ENCODE data around the gene PTCD2. TPM values are rescaled to one million over a fixed set of nuclear protein-coding genes. Genes with fewer than 3 reads are reported as not detected.

The PTCD2 gene
- total RNA-seq, 1 experiment from 2014 or later = 19.3 TPM

- Histone ChIP-seq H3K9me2 (ENCODE audit: insufficient read depth) (no peaks in the 10 kb centered on the region), H3K4me2 (ENCODE audit: low read length) (no peak overlapping the region), H3K4me3 (replicated peaks in 1 of 2; ENCODE audit: low read depth in 1 of 2, low read length in 2 of 2) (no peak overlapping the region), H3K9ac (ENCODE audit: low read length) (no peak overlapping the region), H3K4me1 (ENCODE audit: control insufficient read depth in 1 of 2, insufficient read depth in 2 of 2, low read length in 2 of 2) (peaks cover 0 to 6% of the 10 kb centered on the region in 2 experiments; a peak in 2 of 4 replicates), H2AFZ (ENCODE audit: low read depth, low read length, poor library complexity, severe bottlenecking) (no peak overlapping the region), H3K79me2 (ENCODE audit: insufficient read depth, low read length) (no peaks in the 10 kb centered on the region), H4K20me1 (ENCODE audit: insufficient read depth) (no peaks in the 10 kb centered on the region), H3K36me3 (ENCODE audit: control insufficient read depth in 1 of 2, insufficient read depth in 2 of 2, low read length in 2 of 2) (no peaks in the 10 kb centered on the region), H3K27me3 (ENCODE audit: insufficient read depth, low read length) (no peaks in the 10 kb centered on the region), H3K27ac (ENCODE audit: low read depth, low read length) (no peak overlapping the region), H3K9me3 (ENCODE audit: control insufficient read depth in 1 of 2, insufficient read depth in 1 of 2, low read depth in 1 of 2, low read length in 2 of 2) (no peaks in the 10 kb centered on the region)
- no TSS peak for BruUV-seq (replicated peaks)
- ATAC-seq (no peak), DNase-seq (ENCODE audit: low read depth, low spot score) (no peak)
- intact Hi-C loops (cut with micrococcal nuclease) = no loop called here
- TF ChIP-seq, protein P1, sequence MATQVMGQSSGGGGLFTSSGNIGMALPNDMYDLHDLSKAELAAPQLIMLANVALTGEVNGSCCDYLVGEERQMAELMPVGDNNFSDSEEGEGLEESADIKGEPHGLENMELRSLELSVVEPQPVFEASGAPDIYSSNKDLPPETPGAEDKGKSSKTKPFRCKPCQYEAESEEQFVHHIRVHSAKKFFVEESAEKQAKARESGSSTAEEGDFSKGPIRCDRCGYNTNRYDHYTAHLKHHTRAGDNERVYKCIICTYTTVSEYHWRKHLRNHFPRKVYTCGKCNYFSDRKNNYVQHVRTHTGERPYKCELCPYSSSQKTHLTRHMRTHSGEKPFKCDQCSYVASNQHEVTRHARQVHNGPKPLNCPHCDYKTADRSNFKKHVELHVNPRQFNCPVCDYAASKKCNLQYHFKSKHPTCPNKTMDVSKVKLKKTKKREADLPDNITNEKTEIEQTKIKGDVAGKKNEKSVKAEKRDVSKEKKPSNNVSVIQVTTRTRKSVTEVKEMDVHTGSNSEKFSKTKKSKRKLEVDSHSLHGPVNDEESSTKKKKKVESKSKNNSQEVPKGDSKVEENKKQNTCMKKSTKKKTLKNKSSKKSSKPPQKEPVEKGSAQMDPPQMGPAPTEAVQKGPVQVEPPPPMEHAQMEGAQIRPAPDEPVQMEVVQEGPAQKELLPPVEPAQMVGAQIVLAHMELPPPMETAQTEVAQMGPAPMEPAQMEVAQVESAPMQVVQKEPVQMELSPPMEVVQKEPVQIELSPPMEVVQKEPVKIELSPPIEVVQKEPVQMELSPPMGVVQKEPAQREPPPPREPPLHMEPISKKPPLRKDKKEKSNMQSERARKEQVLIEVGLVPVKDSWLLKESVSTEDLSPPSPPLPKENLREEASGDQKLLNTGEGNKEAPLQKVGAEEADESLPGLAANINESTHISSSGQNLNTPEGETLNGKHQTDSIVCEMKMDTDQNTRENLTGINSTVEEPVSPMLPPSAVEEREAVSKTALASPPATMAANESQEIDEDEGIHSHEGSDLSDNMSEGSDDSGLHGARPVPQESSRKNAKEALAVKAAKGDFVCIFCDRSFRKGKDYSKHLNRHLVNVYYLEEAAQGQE (IDR thresholded peaks at IDR 0.05; ENCODE audit: low read depth) = no peak
- TF ChIP-seq POLR2A (IDR thresholded peaks at IDR 0.05; ENCODE audit: borderline replicate concordance, extremely low read depth, insufficient read depth, insufficient read length) (no peak), EZH2phosphoT487 (IDR thresholded peaks at IDR 0.05; ENCODE audit: borderline replicate concordance) (no peak), JUND (IDR thresholded peaks at IDR 0.05) (no peak), SRF (IDR thresholded peaks at IDR 0.05; ENCODE audit: low read depth) (no peak), SP1 (IDR thresholded peaks at IDR 0.05; ENCODE audit: low read depth) (no peak), ATF3 (IDR thresholded peaks at IDR 0.05) (no peak), CTCF (IDR thresholded peaks at IDR 0.05 in 2 of 3, conservative IDR thresholded peaks at IDR 0.05 in 1 of 3; ENCODE audit: borderline replicate concordance in 1 of 3, insufficient read depth in 1 of 3, low read depth in 2 of 3, low read length in 2 of 3) (no peak), ELF1 (IDR thresholded peaks at IDR 0.05; ENCODE audit: borderline replicate concordance, low read depth) (no peak), CEBPB (IDR thresholded peaks at IDR 0.05; ENCODE audit: low read depth) (no peak), CBX3 (IDR thresholded peaks at IDR 0.05; ENCODE audit: low read depth) (no peak)
- TF ChIP-seq, protein P2, sequence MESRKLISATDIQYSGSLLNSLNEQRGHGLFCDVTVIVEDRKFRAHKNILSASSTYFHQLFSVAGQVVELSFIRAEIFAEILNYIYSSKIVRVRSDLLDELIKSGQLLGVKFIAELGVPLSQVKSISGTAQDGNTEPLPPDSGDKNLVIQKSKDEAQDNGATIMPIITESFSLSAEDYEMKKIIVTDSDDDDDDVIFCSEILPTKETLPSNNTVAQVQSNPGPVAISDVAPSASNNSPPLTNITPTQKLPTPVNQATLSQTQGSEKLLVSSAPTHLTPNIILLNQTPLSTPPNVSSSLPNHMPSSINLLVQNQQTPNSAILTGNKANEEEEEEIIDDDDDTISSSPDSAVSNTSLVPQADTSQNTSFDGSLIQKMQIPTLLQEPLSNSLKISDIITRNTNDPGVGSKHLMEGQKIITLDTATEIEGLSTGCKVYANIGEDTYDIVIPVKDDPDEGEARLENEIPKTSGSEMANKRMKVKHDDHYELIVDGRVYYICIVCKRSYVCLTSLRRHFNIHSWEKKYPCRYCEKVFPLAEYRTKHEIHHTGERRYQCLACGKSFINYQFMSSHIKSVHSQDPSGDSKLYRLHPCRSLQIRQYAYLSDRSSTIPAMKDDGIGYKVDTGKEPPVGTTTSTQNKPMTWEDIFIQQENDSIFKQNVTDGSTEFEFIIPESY (IDR thresholded peaks at IDR 0.05; ENCODE audit: extremely low read depth, insufficient replicate concordance, low read length) = no peak
- ChIA-PET POLR2A (no interaction called here), RAD21 (ENCODE audit: low non-redundant PET in 1 of 2, low total read pairs in 2 of 2, uncharacterized antibody in 2 of 2, unreplicated experiment in 2 of 2) (no interaction called here), CTCF (no interaction called here)
Measured at GRCh38 chr5:72374844-72375243, 54.7 kb downstream of the PTCD2 start.

Data from HCT116 (cell line).